ENCODE measurements around the gene DUSP2.
A peak's percentile ranks its signal among the peaks of the same experiment; 100 is the strongest.

Gene DUSP2, protein sequence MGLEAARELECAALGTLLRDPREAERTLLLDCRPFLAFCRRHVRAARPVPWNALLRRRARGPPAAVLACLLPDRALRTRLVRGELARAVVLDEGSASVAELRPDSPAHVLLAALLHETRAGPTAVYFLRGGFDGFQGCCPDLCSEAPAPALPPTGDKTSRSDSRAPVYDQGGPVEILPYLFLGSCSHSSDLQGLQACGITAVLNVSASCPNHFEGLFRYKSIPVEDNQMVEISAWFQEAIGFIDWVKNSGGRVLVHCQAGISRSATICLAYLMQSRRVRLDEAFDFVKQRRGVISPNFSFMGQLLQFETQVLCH

DNA sequence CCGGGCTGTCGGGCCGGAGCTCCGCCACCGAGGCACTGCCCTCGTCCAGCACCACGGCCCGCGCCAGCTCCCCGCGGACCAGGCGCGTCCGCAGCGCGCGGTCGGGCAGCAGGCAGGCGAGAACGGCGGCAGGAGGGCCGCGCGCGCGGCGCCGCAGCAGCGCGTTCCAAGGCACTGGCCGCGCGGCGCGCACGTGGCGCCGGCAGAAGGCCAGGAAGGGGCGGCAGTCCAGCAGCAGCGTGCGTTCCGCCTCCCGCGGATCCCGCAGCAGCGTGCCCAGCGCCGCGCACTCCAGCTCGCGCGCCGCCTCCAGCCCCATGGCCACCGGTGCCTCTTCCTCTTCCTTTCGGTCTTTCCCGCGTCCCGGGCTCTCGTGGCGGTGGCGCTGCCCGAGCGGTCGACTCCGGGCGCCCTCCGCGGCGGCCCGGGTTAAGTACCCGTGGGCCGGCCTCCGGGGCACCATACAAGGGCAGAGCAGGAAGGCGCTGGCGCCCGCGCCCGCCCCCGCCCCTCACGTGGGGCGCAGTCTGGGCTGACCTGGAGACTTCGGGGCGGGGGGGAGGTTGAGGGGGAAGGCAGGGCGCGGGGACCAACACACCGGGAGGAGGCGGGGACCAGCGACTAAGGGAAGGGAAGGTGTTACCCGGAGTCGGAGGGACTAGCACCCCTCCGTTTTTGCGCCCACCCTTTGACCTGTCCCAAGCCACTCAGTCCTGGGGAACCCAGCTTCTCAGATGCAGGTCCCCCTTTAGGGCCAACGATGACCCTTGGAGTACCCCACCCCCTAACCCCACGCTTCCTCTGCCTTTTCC is at the start of gene DUSP2:
DUSP2 (minus strand) TSS at position 405 of the 812 bp plus-strand sequence; CDS start at position 319, 86 bp downstream.
- Histone ChIP-seq H3F3A (ENCODE audit: insufficient read depth, low read length) (peaks cover 9% of the 10 kb centered on the region), H3K79me2 (ENCODE audit: low read length) (peaks cover 13% of the 10 kb centered on the region), H4K20me1 (ENCODE audit: insufficient read depth, low read length) (no peaks in the 10 kb centered on the region), H3K27me3 (replicated peaks; ENCODE audit: insufficient read depth, low read length) (no peaks in the 10 kb centered on the region), H3K4me3 (ENCODE audit: low read length) (peak within 1 kb of the TSS; percentile 73), H3K4me1 (ENCODE audit: low read length) (peaks cover 18% of the 10 kb centered on the region), H3K36me3 (replicated peaks; ENCODE audit: insufficient read depth, low read length) (no peaks in the 10 kb centered on the region), H3K4me2 (ENCODE audit: low read depth, low read length) (peak within 1 kb of the TSS; percentile 91), H3K9me2 (replicated peaks; ENCODE audit: insufficient read depth, low read length) (no peaks in the 10 kb centered on the region), H3K9me3 (replicated peaks; ENCODE audit: insufficient read depth, low read length) (no peaks in the 10 kb centered on the region), H2AFZ (ENCODE audit: low read length) (peak within 1 kb of the TSS; percentile 75), H3K27ac (ENCODE audit: low read length) (peak within 1 kb of the TSS; percentile 76; the same call in 1 of the 2 replicates), H3K9ac (ENCODE audit: low read length) (peak within 1 kb of the TSS; percentile 72)
- TF ChIP-seq, protein P1, sequence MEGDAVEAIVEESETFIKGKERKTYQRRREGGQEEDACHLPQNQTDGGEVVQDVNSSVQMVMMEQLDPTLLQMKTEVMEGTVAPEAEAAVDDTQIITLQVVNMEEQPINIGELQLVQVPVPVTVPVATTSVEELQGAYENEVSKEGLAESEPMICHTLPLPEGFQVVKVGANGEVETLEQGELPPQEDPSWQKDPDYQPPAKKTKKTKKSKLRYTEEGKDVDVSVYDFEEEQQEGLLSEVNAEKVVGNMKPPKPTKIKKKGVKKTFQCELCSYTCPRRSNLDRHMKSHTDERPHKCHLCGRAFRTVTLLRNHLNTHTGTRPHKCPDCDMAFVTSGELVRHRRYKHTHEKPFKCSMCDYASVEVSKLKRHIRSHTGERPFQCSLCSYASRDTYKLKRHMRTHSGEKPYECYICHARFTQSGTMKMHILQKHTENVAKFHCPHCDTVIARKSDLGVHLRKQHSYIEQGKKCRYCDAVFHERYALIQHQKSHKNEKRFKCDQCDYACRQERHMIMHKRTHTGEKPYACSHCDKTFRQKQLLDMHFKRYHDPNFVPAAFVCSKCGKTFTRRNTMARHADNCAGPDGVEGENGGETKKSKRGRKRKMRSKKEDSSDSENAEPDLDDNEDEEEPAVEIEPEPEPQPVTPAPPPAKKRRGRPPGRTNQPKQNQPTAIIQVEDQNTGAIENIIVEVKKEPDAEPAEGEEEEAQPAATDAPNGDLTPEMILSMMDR (IDR thresholded peaks at IDR 0.05; ENCODE audit: low read length), result no peak
- TF ChIP-seq EZH2phosphoT487 (IDR thresholded peaks at IDR 0.05; ENCODE audit: low read length) (no peak), EZH2 (optimal IDR thresholded peaks at IDR 0.05; ENCODE audit: low read depth, low read length) (no peak)
- peak; percentile 94 for DNase-seq

DNA sequence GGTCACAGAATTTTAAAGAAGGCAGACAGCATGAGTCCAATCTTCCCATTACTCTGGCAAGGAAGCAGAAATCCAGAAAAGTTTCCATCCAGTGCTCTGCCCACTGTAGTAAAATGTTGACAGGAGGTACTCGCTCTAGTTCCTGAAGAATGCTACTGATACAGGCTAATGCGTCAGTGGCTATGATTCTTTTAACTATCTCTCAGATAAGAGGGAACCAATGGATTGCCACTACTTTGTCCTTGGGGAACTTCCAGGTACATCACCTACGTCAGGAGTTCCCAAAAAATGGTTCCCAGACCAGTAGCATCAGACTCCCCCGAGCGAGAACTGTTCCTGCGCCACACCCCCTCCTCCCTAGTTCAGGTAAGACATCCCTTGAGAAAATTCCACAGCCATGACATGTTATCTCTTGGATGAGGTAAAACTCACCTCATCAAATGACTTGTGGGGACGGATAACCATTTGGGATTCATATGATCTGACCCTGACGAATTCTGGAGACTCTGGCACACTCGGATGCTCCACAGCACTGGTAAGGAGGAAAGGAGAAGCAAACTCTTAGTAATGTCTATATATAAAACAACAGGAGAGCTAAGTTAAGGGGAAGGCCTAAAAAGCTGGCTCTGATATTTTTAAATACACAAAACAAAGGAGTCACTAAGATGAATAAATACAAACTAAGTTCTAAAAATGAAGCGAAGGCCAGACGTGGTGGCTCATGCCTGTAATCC is 46.9 kb upstream of the DUSP2 start:
- H3K4me3 ChIP-seq (ENCODE audit: low read length), result no peak overlapping the region
- no peaks in the 10 kb centered on the region for H3K27me3 ChIP-seq (replicated peaks; ENCODE audit: insufficient read depth, low read length)
- no peaks in the 10 kb centered on the region for H3F3A ChIP-seq (ENCODE audit: insufficient read depth, low read length)
- no peaks in the 10 kb centered on the region for H3K4me1 ChIP-seq (ENCODE audit: low read length)
- H3K79me2 ChIP-seq (ENCODE audit: low read length), result peaks cover 66% of the 10 kb centered on the region
- peaks cover 26% of the 10 kb centered on the region for H3K36me3 ChIP-seq (replicated peaks; ENCODE audit: insufficient read depth, low read length)
- DNase-seq, result no peak
- no peak overlapping the region for H3K9ac ChIP-seq (ENCODE audit: low read length)
- no peak overlapping the region for H2AFZ ChIP-seq (ENCODE audit: low read length)
- H3K27ac ChIP-seq (ENCODE audit: low read length), result no peak overlapping the region
- H3K9me2 ChIP-seq (replicated peaks; ENCODE audit: insufficient read depth, low read length), result no peaks in the 10 kb centered on the region
- H3K4me2 ChIP-seq (ENCODE audit: low read depth, low read length), result no peak overlapping the region
- H4K20me1 ChIP-seq (ENCODE audit: insufficient read depth, low read length), result no peaks in the 10 kb centered on the region
- TF ChIP-seq EZH2phosphoT487 (IDR thresholded peaks at IDR 0.05; ENCODE audit: low read length) (no peak), EZH2 (optimal IDR thresholded peaks at IDR 0.05; ENCODE audit: low read depth, low read length) (no peak)
- TF ChIP-seq, protein P1 (IDR thresholded peaks at IDR 0.05; ENCODE audit: low read length), result no peak
- no peaks in the 10 kb centered on the region for H3K9me3 ChIP-seq (replicated peaks; ENCODE audit: insufficient read depth, low read length)

DNA sequence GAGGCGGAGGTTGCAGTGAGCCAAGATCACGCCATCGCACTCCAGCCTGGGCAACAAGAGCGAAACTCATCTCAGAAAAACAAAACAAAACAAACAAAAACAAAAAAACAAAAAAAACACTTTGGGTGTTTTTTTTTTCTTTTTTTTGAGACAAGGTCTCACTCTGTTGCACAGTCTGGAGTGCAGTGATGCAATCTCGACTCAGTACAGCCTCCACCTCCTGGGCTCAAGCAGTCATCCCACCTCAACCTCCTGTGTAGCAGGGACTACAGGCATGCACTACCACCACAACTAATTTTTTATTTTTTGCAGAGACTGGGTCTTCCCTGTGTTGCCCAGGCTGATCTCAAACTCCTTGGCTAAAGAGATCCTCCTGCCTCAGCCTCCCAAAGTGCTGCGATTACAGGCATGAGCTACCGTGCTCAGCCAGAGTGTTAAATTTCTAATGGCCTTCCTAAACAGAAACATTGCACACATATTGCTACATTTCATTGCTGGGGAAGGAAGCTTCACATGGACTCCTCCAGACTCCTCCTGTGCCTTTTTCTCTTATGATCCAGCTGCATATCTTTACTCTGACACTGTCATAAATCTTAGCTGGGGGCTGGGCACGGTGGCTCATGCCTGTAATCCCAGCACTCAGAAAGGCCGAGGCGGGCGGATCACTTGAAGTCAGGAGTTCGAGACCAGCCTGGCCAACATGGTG is 43.7 kb upstream of the DUSP2 start:
- Histone ChIP-seq H4K20me1 (ENCODE audit: insufficient read depth, low read length) (no peaks in the 10 kb centered on the region), H2AFZ (ENCODE audit: low read length) (no peak overlapping the region), H3K9ac (ENCODE audit: low read length) (no peak overlapping the region), H3K4me1 (ENCODE audit: low read length) (no peaks in the 10 kb centered on the region), H3K9me2 (replicated peaks; ENCODE audit: insufficient read depth, low read length) (no peaks in the 10 kb centered on the region), H3K27me3 (replicated peaks; ENCODE audit: insufficient read depth, low read length) (no peaks in the 10 kb centered on the region), H3K9me3 (replicated peaks; ENCODE audit: insufficient read depth, low read length) (no peaks in the 10 kb centered on the region), H3F3A (ENCODE audit: insufficient read depth, low read length) (no peaks in the 10 kb centered on the region), H3K4me3 (ENCODE audit: low read length) (no peak overlapping the region), H3K4me2 (ENCODE audit: low read depth, low read length) (no peak overlapping the region), H3K36me3 (replicated peaks; ENCODE audit: insufficient read depth, low read length) (peaks cover 34% of the 10 kb centered on the region), H3K79me2 (ENCODE audit: low read length) (peaks cover 38% of the 10 kb centered on the region), H3K27ac (ENCODE audit: low read length) (no peak overlapping the region)
- TF ChIP-seq EZH2phosphoT487 (IDR thresholded peaks at IDR 0.05; ENCODE audit: low read length) (no peak), EZH2 (optimal IDR thresholded peaks at IDR 0.05; ENCODE audit: low read depth, low read length) (no peak)
- TF ChIP-seq, protein P1 (IDR thresholded peaks at IDR 0.05; ENCODE audit: low read length), result no peak
- no peak for DNase-seq
